HepG2 (cell line): ENCODE data around the gene SEC14L5. TPM values are rescaled to one million over a fixed set of nuclear protein-coding genes. Genes with fewer than 3 reads are reported as not detected.
A peak's percentile ranks its signal among the peaks of the same experiment; 100 is the strongest.

Experiments used
- ARHGAP35 ChIP-seq: sonication (generic); formaldehyde crosslinking; IDR thresholded peaks from 2 replicates; pipeline ENCODE4 v1.9.0; 2022; ENCODE audit warnings: mild to moderate bottlenecking, inconsistent platforms, moderate library complexity, missing genetic modification reagents, borderline replicate concordance
- ARID4A ChIP-seq: sonication (generic); formaldehyde crosslinking; IDR thresholded peaks from 2 replicates; pipeline ENCODE4 v1.5.0; 2020; ENCODE audit warnings: mild to moderate bottlenecking, missing genetic modification reagents, borderline replicate concordance
- FOXA3 ChIP-seq: IDR thresholded peaks from 2 replicates; pipeline ENCODE4 v1.6.1; 2016; ENCODE audit warnings: missing genetic modification reagents, missing compliant biosample characterization
- FOXJ3 ChIP-seq: sonication (generic); formaldehyde crosslinking; IDR thresholded peaks from 2 replicates; pipeline ENCODE4 v1.4.0; 2020; ENCODE audit warnings: missing genetic modification reagents, mild to moderate bottlenecking, borderline replicate concordance
- KLF11 ChIP-seq: IDR thresholded peaks from 2 replicates; pipeline ENCODE4 v1.6.1; 2016; ENCODE audit warnings: missing compliant biosample characterization
- KMT2B ChIP-seq: IDR thresholded peaks from 2 replicates; pipeline ENCODE4 v1.6.1; 2016; ENCODE audit warnings: missing genetic modification reagents, missing compliant biosample characterization
- MAFK ChIP-seq, 2 experiments: IDR thresholded peaks in 1 of 2; conservative IDR thresholded peaks in 1 of 2; 2 replicates each; pipeline ENCODE4 v1.6.1; 2011; ENCODE audit warnings: improper control_type of control experiment in 2 of 2, low read length in 2 of 2
- MYC ChIP-seq: sonication (generic); formaldehyde crosslinking; IDR thresholded peaks from 2 replicates; pipeline ENCODE4 v1.9.0; 2021; ENCODE audit warnings: missing genetic modification reagents, borderline replicate concordance
- NBN ChIP-seq: fragments of 450-650 bp; conservative IDR thresholded peaks from 2 replicates; pipeline ENCODE4 v1.6.1; 2017
- NR2C2 ChIP-seq: sonication (generic); formaldehyde crosslinking; IDR thresholded peaks from 2 replicates; pipeline ENCODE4 v1.4.0; 2020; ENCODE audit warnings: missing genetic modification reagents, mild to moderate bottlenecking, moderate library complexity, borderline replicate concordance
- NRL ChIP-seq: sonication (generic); formaldehyde crosslinking; IDR thresholded peaks from 2 replicates; pipeline ENCODE4 v1.5.0; 2020; ENCODE audit warnings: missing genetic modification reagents, mild to moderate bottlenecking, moderate library complexity, borderline replicate concordance
- PLSCR1 ChIP-seq: sonication (generic); formaldehyde crosslinking; IDR thresholded peaks from 2 replicates; pipeline ENCODE4 v1.5.0; 2020; ENCODE audit warnings: missing genetic modification reagents, mild to moderate bottlenecking, borderline replicate concordance
- POLR2G ChIP-seq: fragments of 200-400 bp; formaldehyde crosslinking; IDR thresholded peaks from 2 replicates; pipeline ENCODE4 v1.6.1; 2018; ENCODE audit warnings: mild to moderate bottlenecking, low read depth, low read length, moderate library complexity
- XRCC5 ChIP-seq: fragments of 200-400 bp; formaldehyde crosslinking; optimal IDR thresholded peaks from 2 replicates; pipeline ENCODE3; 2017; ENCODE audit warnings: mild to moderate bottlenecking, low read length
- ZFP36L2 ChIP-seq: sonication (generic); formaldehyde crosslinking; IDR thresholded peaks from 2 replicates; pipeline ENCODE4 v1.4.0; 2020; ENCODE audit warnings: missing genetic modification reagents
- ZHX1 ChIP-seq: sonication (generic); formaldehyde crosslinking; IDR thresholded peaks from 2 replicates; pipeline ENCODE4 v1.8.1; 2022; ENCODE audit warnings: low read depth, mild to moderate bottlenecking, missing genetic modification reagents
- ZNF235 ChIP-seq: sonication (generic); formaldehyde crosslinking; IDR thresholded peaks from 2 replicates; pipeline ENCODE4 v1.8.1; 2023; ENCODE audit warnings: mild to moderate bottlenecking, missing genetic modification reagents, borderline replicate concordance
- ZNF256 ChIP-seq: sonication (generic); formaldehyde crosslinking; conservative IDR thresholded peaks from 2 replicates; pipeline ENCODE4 v1.4.0; 2020; ENCODE audit warnings: missing genetic modification reagents
- ZNF3 ChIP-seq: IDR thresholded peaks from 2 replicates; pipeline ENCODE4 v1.7.0; 2017; ENCODE audit warnings: inconsistent platforms
- ZNF552 ChIP-seq: sonication (generic); formaldehyde crosslinking; IDR thresholded peaks from 2 replicates; pipeline ENCODE4 v1.9.0; 2022; ENCODE audit warnings: missing genetic modification reagents, mild to moderate bottlenecking, borderline replicate concordance
- ZNF709 ChIP-seq: sonication (generic); formaldehyde crosslinking; IDR thresholded peaks from 2 replicates; pipeline ENCODE4 v1.5.0; 2020; ENCODE audit warnings: mild to moderate bottlenecking, missing genetic modification reagents
- polyA plus RNA-seq, 8 experiments: library from polyadenylated mRNA; depleted of rRNA in 3 of 8; stranded (reverse) in 7 of 8; unstranded in 1 of 8; fragments of >200 nt; fragmentation: Illumina TruSeq in 4 of 8; extraction: Trizol in 4 of 8; gene quantifications; 2 replicates each; pipeline versions ENCODE4 v1.2.1 to v1.2.3, GENCODE V29; 2011 to 2016; ENCODE audit warnings: low read depth in 4 of 8, missing spikeins in 1 of 8, mixed read lengths in 1 of 8; ENCODE audit not compliant: insufficient read depth in 1 of 8
- total RNA-seq, 5 experiments: library from RNA; depleted of rRNA; stranded (reverse); fragments of >200 nt; fragmentation: Illumina TruSeq; extraction: Trizol; gene quantifications; 2 replicates each; pipeline ENCODE4 v1.2.3, GENCODE V29; 2016; ENCODE audit warnings: low read depth in 1 of 5

Gene SEC14L5
- total and polyA plus RNA-seq, 2 of the 13 experiments (the other 11 are each of a cell fraction or from before 2014, with no cell fraction given): 0.40 to 0.42 TPM

GRCh38 chr16:5033256-5034166, 75.4 kb downstream of the SEC14L5 start, which contains the start of gene NAGPA (continued):
- TF ChIP-seq FOXJ3 (CRISPR knock-in tag) (peak; percentile 76), ARID4A (peak; percentile 100), ZNF709 (peak; percentile 89; the same call in 1 of the 2 replicates), XRCC5 (peak; percentile 81), FOXA3 (CRISPR knock-in tag) (peak; percentile 69), MAFK (conservative IDR thresholded peaks at IDR 0.05 in 1 of 2, IDR thresholded peaks at IDR 0.05 in 1 of 2; ENCODE audit: low read length in 2 of 2) (peak in 1 of 2 experiments; percentile 80; a peak in 2 of 4 replicates), KLF11 (peak; percentile 93; the same call in 1 of the 2 replicates), ZNF235 (no peak), MYC (CRISPR knock-in tag) (peak; percentile 93), NRL (0 out of 2 replicates have a peak, but pooled peaks have one; percentile 31), ZHX1 (CRISPR knock-in tag) (no peak), ZNF552 (CRISPR knock-in tag) (peak; percentile 72; the same call in 1 of the 2 replicates), POLR2G (peak; percentile 87), ARHGAP35 (peak; percentile 83; the same call in 1 of the 2 replicates), KMT2B (CRISPR knock-in tag) (peak; percentile 95), ZFP36L2 (no peak), ZNF256 (CRISPR knock-in tag) (peak; percentile 96), NR2C2 (CRISPR knock-in tag) (peak; percentile 85), PLSCR1 (CRISPR knock-in tag) (no peak), ZNF3 (CRISPR knock-in tag) (peak; percentile 52; the same call in 1 of the 2 replicates), NBN (no peak)
